ENCODE measurements around the gene CCDC187. TPM values are rescaled to one million over a fixed set of nuclear protein-coding genes. Genes with fewer than 3 reads are reported as not detected.

Gene CCDC187
- total RNA-seq, 1 donor from 2014 or later: 6.6 TPM

GRCh38 chr9:136348691-136349090 lies 44.8 kb upstream of the CCDC187 start:
- TF ChIP-seq, protein P1, sequence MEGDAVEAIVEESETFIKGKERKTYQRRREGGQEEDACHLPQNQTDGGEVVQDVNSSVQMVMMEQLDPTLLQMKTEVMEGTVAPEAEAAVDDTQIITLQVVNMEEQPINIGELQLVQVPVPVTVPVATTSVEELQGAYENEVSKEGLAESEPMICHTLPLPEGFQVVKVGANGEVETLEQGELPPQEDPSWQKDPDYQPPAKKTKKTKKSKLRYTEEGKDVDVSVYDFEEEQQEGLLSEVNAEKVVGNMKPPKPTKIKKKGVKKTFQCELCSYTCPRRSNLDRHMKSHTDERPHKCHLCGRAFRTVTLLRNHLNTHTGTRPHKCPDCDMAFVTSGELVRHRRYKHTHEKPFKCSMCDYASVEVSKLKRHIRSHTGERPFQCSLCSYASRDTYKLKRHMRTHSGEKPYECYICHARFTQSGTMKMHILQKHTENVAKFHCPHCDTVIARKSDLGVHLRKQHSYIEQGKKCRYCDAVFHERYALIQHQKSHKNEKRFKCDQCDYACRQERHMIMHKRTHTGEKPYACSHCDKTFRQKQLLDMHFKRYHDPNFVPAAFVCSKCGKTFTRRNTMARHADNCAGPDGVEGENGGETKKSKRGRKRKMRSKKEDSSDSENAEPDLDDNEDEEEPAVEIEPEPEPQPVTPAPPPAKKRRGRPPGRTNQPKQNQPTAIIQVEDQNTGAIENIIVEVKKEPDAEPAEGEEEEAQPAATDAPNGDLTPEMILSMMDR (IDR thresholded peaks at IDR 0.05): no peak
- H3K36me3 ChIP-seq: peaks cover 4% of the 10 kb centered on the region
- H3K4me3 ChIP-seq: no peak overlapping the region
- intact Hi-C loops (cut with DNase I): no loop called here
- no peak for DNase-seq
- H3K4me1 ChIP-seq: peaks cover 40% of the 10 kb centered on the region
- no peaks in the 10 kb centered on the region for H3K9me3 ChIP-seq
- H3K27me3 ChIP-seq (ENCODE audit: low read depth): no peaks in the 10 kb centered on the region
- no peak overlapping the region for H3K27ac ChIP-seq
- no peak for ATAC-seq

- no peak overlapping the region for H3K4me3 ChIP-seq
- H3K36me3 ChIP-seq: peaks cover 4% of the 10 kb centered on the region
- no peaks in the 10 kb centered on the region for H3K27me3 ChIP-seq (ENCODE audit: low read depth)
- ATAC-seq: no peak
- peaks cover 44% of the 10 kb centered on the region for H3K4me1 ChIP-seq
- intact Hi-C loops (cut with DNase I): no loop called here
- DNase-seq: no peak
- no peaks in the 10 kb centered on the region for H3K9me3 ChIP-seq
- no peak overlapping the region for H3K27ac ChIP-seq
- TF ChIP-seq, protein P1 (IDR thresholded peaks at IDR 0.05): no peak
Observed at GRCh38 chr9:136347472-136348256, 43.8 kb upstream of the CCDC187 start.

GRCh38 chr9:136346927-136347465 lies 43.1 kb upstream of the CCDC187 start:
- Histone ChIP-seq H3K4me1 (peaks cover 50% of the 10 kb centered on the region), H3K27ac (no peak overlapping the region), H3K36me3 (peaks cover 4% of the 10 kb centered on the region), H3K9me3 (no peaks in the 10 kb centered on the region), H3K4me3 (no peak overlapping the region), H3K27me3 (ENCODE audit: low read depth) (no peaks in the 10 kb centered on the region)
- ATAC-seq (no peak), DNase-seq (no peak)
- TF ChIP-seq, protein P1 (IDR thresholded peaks at IDR 0.05): no peak
- intact Hi-C loops (cut with DNase I): no loop called here

GRCh38 chr9:136346157-136346481 lies 42.2 kb upstream of the CCDC187 start:
- Histone ChIP-seq H3K4me3 (peak overlapping the region; percentile 38), H3K27ac (peak overlapping the region; percentile 74), H3K4me1 (peaks cover 53% of the 10 kb centered on the region), H3K9me3 (no peaks in the 10 kb centered on the region), H3K27me3 (ENCODE audit: low read depth) (no peaks in the 10 kb centered on the region), H3K36me3 (peaks cover 4% of the 10 kb centered on the region)
- intact Hi-C loops (cut with DNase I): no loop called here
- DNase-seq: no peak
- ATAC-seq: no peak
- TF ChIP-seq, protein P1 (IDR thresholded peaks at IDR 0.05): no peak

- H3K4me3 ChIP-seq: peak overlapping the region; percentile 38
- TF ChIP-seq, protein P1 (IDR thresholded peaks at IDR 0.05): peak; percentile 61
- peak; percentile 84 for DNase-seq
Observed at GRCh38 chr9:136345281-136346156, 41.6 kb upstream of the CCDC187 start.

More at GRCh38 chr9:136345281-136346156, 41.6 kb upstream of the CCDC187 start:
- Histone ChIP-seq H3K4me1 (peaks cover 53% of the 10 kb centered on the region), H3K36me3 (peaks cover 4% of the 10 kb centered on the region), H3K27me3 (ENCODE audit: low read depth) (no peaks in the 10 kb centered on the region), H3K9me3 (no peaks in the 10 kb centered on the region), H3K27ac (peak overlapping the region; percentile 74)
- ATAC-seq: peak; percentile 73 to 83
- intact Hi-C loops (cut with DNase I): no loop called here

All from lower lobe of right lung (tissue), 2 donors.